Measurements from ENCODE around the gene ICAM4. TPM values are rescaled to one million over a fixed set of nuclear protein-coding genes. Genes with fewer than 3 reads are reported as not detected.

ICAM4 gene
- total RNA-seq, 4 donors from 2014 or later: 1.1 to 2.4 TPM; not detected in 2

DNA sequence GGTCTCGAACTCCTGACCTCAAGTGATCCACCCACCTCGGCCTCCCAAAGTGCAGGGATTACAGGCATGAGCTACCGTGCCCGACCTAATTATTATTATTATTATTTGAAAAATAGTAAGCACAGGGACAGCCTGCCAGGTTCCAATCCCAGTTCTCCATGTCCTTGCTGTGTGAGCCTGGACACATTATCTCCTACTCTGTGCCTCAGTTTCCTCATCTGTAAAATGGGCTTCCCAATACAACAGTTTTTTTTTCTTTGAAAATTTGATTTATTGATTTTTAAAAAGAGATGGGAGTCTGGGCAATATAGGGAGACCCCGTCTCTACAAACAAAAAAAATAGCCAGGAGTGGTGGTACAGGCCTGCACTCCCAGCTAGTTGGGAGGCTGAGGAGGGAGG, 19.6 kb downstream of the ICAM4 start:
- TF ChIP-seq, protein P1, sequence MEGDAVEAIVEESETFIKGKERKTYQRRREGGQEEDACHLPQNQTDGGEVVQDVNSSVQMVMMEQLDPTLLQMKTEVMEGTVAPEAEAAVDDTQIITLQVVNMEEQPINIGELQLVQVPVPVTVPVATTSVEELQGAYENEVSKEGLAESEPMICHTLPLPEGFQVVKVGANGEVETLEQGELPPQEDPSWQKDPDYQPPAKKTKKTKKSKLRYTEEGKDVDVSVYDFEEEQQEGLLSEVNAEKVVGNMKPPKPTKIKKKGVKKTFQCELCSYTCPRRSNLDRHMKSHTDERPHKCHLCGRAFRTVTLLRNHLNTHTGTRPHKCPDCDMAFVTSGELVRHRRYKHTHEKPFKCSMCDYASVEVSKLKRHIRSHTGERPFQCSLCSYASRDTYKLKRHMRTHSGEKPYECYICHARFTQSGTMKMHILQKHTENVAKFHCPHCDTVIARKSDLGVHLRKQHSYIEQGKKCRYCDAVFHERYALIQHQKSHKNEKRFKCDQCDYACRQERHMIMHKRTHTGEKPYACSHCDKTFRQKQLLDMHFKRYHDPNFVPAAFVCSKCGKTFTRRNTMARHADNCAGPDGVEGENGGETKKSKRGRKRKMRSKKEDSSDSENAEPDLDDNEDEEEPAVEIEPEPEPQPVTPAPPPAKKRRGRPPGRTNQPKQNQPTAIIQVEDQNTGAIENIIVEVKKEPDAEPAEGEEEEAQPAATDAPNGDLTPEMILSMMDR (IDR thresholded peaks at IDR 0.05; ENCODE audit: low read depth): no peak

- TF ChIP-seq, protein P1 (IDR thresholded peaks at IDR 0.05; ENCODE audit: low read depth): no peak
These were observed 22.7 kb downstream of the ICAM4 start, which contains the start of gene ZGLP1 for GRCh38 chr19:10309423-10309822. Gene ZGLP1, minus strand, starts transcription at chr19:10309815.

DNA sequence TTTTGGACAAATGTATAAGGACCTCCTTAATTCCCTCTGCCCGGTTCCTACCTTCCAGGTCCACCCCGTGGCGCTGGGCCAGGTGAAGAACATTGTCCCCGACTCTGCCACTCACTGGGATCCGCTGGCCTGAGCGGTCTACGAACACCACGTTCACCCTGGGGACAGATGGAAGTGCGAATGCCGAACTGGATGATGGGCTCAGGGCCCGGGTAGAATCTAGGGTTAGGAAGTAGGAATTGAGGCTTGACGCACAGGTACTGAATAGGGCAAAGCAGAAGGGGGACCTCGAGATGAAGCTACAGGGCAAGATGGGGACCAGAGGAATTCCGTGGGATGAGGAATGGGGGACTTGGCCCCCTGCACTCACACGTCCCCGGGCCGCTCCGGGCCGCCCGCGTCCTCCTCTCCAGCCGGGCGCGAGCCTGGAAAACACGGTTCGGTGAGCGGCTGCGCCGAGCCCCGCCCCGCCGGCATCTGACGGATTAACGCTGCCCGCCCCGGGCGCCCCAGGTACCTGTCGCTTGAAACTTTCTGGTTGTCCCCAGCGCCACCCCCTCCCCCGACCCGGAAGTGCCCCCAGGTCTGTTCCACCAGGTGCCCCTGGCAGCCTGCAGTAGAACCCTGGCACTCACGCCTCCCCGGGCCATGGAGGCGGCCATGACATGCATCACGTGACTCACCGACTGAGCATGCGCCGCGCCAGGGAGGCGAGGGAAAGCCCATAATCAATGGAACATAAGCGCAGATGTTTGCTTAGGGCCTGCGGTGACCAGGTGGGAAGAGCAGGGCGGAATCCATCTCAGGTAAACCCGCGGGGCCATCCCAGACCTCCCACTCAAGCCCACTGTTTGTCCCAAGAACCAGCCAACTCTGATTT, 28.8 kb downstream of the ICAM4 start, which contains the start of gene FDX2:
Gene FDX2, minus strand, starts transcription at position 681 of the 880 bp plus-strand sequence. Its CDS starts 19 bp downstream, at position 662.
- TF ChIP-seq, protein P1 (IDR thresholded peaks at IDR 0.05; ENCODE audit: low read depth): no peak

- TF ChIP-seq, protein P1 (IDR thresholded peaks at IDR 0.05; ENCODE audit: low read depth): no peak
These were observed 29.7 kb downstream of the ICAM4 start for GRCh38 chr19:10316229-10317044.

GRCh38 chr19:10317045-10317856, 30.5 kb downstream of the ICAM4 start:
- TF ChIP-seq, protein P1 (IDR thresholded peaks at IDR 0.05; ENCODE audit: low read depth): no peak

DNA sequence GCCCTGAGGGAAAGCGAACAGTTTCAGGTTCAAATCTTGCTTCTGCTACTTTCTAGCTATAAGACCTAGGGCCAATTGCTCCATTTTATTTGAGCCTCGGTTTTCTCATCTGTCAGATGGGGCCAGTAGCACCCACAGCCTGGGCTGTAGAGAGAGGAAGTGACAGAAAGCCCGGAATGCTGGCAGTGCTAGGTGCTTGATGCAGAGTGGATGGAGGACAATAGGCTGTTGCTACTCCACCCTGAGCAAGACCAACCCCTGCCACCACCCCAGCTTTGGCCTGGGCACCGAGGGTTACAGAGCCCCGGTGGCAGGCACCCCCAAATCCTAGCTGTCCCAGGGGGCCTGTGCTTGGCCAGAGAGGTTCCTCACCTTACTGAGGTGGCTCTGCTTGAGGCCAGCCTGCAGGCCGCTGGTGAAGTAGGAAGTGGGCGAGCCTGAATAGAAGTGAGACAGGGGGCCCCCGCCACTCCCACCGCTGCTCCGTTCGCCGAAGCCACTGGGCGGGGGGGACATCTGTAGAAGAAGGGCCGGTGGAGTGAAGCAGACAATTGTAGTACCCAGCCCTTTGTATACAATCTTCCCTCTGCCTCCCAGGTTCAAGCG, 31.2 kb downstream of the ICAM4 start:
- TF ChIP-seq, protein P1 (IDR thresholded peaks at IDR 0.05; ENCODE audit: low read depth): no peak
